Common myeloid progenitor, CD34-positive (primary cell): ENCODE results near the gene PAQR7.
"Not testable (repeated sequence)": the region's sequence is repeated elsewhere in the genome, so short reads cannot be mapped to it uniquely, and the experiment has no call there.

ENCODE experiments used
- CTCF ChIA-PET: fragments of 350-600 bp; sonication (Branson Sonifier 250); formaldehyde crosslinking; loops from one replicate; lab custom pipeline; 2021; ENCODE audit warnings: antibody characterized with exemption; lab: Charles Lee
- POLR2A ChIA-PET: fragments of 350-600 bp; sonication (Branson Sonifier 250); formaldehyde crosslinking; loops from one replicate; lab custom pipeline; 2021; ENCODE audit warnings: antibody characterized with exemption; lab: Charles Lee
- DNase-seq, 3 donors: peaks; one replicate each; pipeline versions ENCODE4 v3.0.0 to v3.0.0-alpha.2; 2013
- H3K27ac ChIP-seq, 2 experiments: 1 replicate in 1 of 2; 2 replicates in 1 of 2; pipeline ENCODE4 v1.7.0; 2013; ENCODE audit warnings: inconsistent platforms in 2 of 2, low read length in 2 of 2, mild to moderate bottlenecking in 2 of 2, low read depth in 1 of 2, moderate library complexity in 1 of 2; ENCODE audit not compliant: severe bottlenecking in 2 of 2, insufficient read depth in 1 of 2, poor library complexity in 1 of 2
- H3K27me3 ChIP-seq, 5 experiments: replicated peaks in 2 of 5; 1 replicate in 3 of 5; 2 replicates in 2 of 5; pipeline versions ENCODE4 v1.6.1 to v1.7.0; 2013; ENCODE audit warnings: low read length in 4 of 5, mild to moderate bottlenecking in 2 of 5, moderate library complexity in 2 of 5, inconsistent platforms in 1 of 5; ENCODE audit not compliant: insufficient read depth in 5 of 5, control insufficient read depth in 4 of 5
- H3K36me3 ChIP-seq, 4 experiments: 1 replicate in 2 of 4; 2 replicates in 2 of 4; pipeline versions ENCODE4 v1.6.1 to v1.7.0; 2013; ENCODE audit warnings: low read length in 3 of 4, control low read depth in 1 of 4, mild to moderate bottlenecking in 1 of 4; ENCODE audit not compliant: control insufficient read depth in 4 of 4, insufficient read depth in 4 of 4
- H3K4me1 ChIP-seq, 4 experiments: 1 replicate in 3 of 4; 2 replicates in 1 of 4; pipeline versions ENCODE4 v1.6.1 to v1.7.1; 2013; ENCODE audit warnings: low read length in 3 of 4, mild to moderate bottlenecking in 3 of 4, control low read depth in 1 of 4, inconsistent platforms in 1 of 4, moderate library complexity in 1 of 4; ENCODE audit not compliant: control insufficient read depth in 4 of 4, insufficient read depth in 4 of 4; ENCODE audit errors: control extremely low read depth in 1 of 4
- H3K4me3 ChIP-seq, 7 experiments: 1 replicate in 4 of 7; 2 replicates in 3 of 7; pipeline versions ENCODE4 v1.5.1 to v1.7.0; 2013; ENCODE audit warnings: mild to moderate bottlenecking in 7 of 7, low read length in 6 of 7, moderate library complexity in 6 of 7, inconsistent platforms in 2 of 7, low read depth in 2 of 7, control low read depth in 1 of 7; ENCODE audit not compliant: insufficient read depth in 4 of 7, control insufficient read depth in 1 of 7; ENCODE audit errors: extremely low read depth in 1 of 7
- H3K9me3 ChIP-seq, 5 experiments: 1 replicate in 4 of 5; 2 replicates in 1 of 5; pipeline versions ENCODE4 v1.6.1 to v1.7.1; 2013; ENCODE audit warnings: low read length in 4 of 5, mild to moderate bottlenecking in 2 of 5, inconsistent platforms in 1 of 5, low read depth in 1 of 5, moderate library complexity in 1 of 5; ENCODE audit not compliant: control insufficient read depth in 4 of 5, insufficient read depth in 2 of 5; ENCODE audit errors: control extremely low read depth in 1 of 5
- WGBS: methylation state at CpG from one replicate; pipeline ENCODE4 v1.1.5; 2013; ENCODE audit not compliant: insufficient coverage; 5-methylcytosine and 5-hydroxymethylcytosine counted together

Gene PAQR7

GRCh38 chr1:25843483-25843882, 32.0 kb downstream of the PAQR7 start:
- H3K9me3 ChIP-seq: peaks cover 0 to 3% (median 0%) of the 10 kb centered on the region in 5 experiments
- ChIA-PET POLR2A (no interaction called here), CTCF (interaction anchor here (0.9 to 4.8 kb wide), 3 partner anchors 8 to 19 kb away, joined by 3 to 22 read pairs (median 4); no protein-coding TSS in a partner anchor)
- WGBS: no CpG with 5 or more reads among the region's 3 CpGs
- DNase-seq: peak in 1 of 3 donors; percentile 20
- no peak overlapping the region for H3K4me3 ChIP-seq
- peaks cover 0 to 10% (median under 1%) of the 10 kb centered on the region in 4 experiments for H3K4me1 ChIP-seq
- no peak overlapping the region for H3K27ac ChIP-seq
- H3K36me3 ChIP-seq: no peaks in the 10 kb centered on the region
- H3K27me3 ChIP-seq: no peaks in the 10 kb centered on the region

DNA sequence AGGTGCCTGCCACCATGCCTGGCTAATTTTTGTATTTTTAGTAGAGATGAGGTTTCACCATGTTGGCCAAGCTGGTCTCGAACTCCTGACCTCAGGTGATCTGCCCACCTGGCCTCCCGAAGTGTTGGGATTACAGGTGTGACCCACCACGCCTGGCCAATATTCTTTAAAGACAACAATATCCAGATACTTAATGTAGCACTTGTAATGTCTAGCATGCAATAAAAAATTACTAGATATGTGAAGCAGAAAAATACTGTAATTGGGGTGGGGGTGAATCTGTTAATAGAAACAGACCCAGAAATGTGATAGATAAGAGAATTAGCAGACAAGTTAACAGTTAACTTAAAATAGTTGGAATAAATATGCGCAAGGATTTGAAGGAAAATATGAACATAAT, 35.7 kb downstream of the PAQR7 start:
- POLR2A ChIA-PET, H3K27ac ChIP-seq, H3K4me1 ChIP-seq, H3K9me3 ChIP-seq, DNase-seq, H3K4me3 ChIP-seq, H3K27me3 ChIP-seq: not testable (repeated sequence)
- H3K36me3 ChIP-seq: peaks cover 8 to 24% (median 9%) of the 10 kb centered on the region in 4 experiments
- 100% methylated on average over 1 of the region's 4 CpGs for WGBS
- CTCF ChIA-PET: interaction anchor here (0.8 to 1.4 kb wide), 3 partner anchors 9 to 41 kb away, joined by 3 to 4 read pairs (median 3); no protein-coding TSS in a partner anchor

DNA sequence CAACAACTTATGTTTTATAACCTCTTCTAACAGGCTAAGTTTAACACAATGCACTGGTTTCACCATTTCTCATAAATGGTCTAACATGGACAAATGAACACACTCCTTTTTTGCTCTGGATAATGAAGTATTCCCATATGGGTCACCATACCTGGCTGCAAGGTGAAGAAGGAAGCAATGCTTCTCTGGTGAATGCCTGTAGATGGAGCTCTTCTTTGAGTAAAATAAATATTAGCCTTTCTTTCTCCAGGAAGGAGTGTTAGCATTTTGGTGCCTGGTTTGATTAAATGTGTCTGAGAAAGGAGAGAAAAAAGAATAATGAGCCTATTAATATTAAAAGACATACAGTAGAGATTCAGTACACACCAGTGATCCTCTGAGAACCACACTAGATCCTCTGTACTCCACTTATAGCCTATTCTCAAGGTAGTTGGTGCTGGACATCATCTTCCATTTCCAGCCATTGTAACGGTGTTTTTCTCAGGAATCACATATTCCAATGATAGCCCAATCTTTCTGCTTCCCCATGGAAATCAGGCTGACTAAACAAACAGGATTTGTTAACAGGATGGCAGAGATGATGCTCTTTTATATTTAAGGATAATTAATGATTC, 38.1 kb downstream of the PAQR7 start:
- Histone ChIP-seq H3K36me3 (peaks cover 9 to 44% (median 23%) of the 10 kb centered on the region in 4 experiments), H3K4me1 (peaks cover 4 to 11% (median 9%) of the 10 kb centered on the region in 4 experiments), H3K27me3 (no peaks in the 10 kb centered on the region), H3K27ac (no peak overlapping the region), H3K9me3 (peaks cover 0 to 3% (median 0%) of the 10 kb centered on the region in 5 experiments), H3K4me3 (no peak overlapping the region)
- POLR2A ChIA-PET: no interaction called here
- CTCF ChIA-PET: interaction anchor here (0.7 to 1.3 kb wide), 5 partner anchors 9 to 61 kb away, joined by 3 to 6 read pairs (median 4); no protein-coding TSS in a partner anchor
- no CpG with 5 or more reads among the region's 1 CpG for WGBS
- DNase-seq: peak in 1 of 3 donors; percentile 41

DNA sequence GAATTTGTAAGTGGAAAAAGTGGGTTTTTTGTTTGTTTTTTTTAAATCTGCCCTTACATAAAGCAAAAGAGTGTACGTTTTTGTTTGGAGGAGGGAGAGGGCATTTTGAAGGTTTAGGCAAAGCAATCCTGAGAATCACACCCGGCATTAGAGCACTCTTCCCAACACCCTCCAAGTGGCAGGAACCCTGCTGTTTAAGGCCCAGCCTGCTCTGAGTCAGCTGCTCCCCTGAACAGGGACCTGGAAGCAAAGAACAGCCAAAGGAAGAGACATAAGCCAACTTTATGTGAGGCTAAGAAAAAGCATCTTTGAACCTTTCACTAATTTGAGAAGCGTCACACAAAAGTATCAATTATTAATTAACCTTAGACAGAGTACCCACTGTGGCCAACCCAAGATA, 38.8 kb downstream of the PAQR7 start:
- Histone ChIP-seq H3K4me3 (no peak overlapping the region), H3K27ac (no peak overlapping the region), H3K4me1 (peaks cover 9 to 18% (median 16%) of the 10 kb centered on the region in 4 experiments), H3K36me3 (peaks cover 9 to 48% (median 25%) of the 10 kb centered on the region in 4 experiments), H3K27me3 (no peaks in the 10 kb centered on the region), H3K9me3 (peaks cover 0 to 3% (median 0%) of the 10 kb centered on the region in 5 experiments)
- DNase-seq: no peak
- WGBS: no CpG with 5 or more reads among the region's 3 CpGs
- POLR2A ChIA-PET: no interaction called here
- CTCF ChIA-PET: interaction anchor here (1.0 to 1.3 kb wide), 3 partner anchors 12 to 62 kb away, joined by 3 to 5 read pairs (median 4); no protein-coding TSS in a partner anchor

DNA sequence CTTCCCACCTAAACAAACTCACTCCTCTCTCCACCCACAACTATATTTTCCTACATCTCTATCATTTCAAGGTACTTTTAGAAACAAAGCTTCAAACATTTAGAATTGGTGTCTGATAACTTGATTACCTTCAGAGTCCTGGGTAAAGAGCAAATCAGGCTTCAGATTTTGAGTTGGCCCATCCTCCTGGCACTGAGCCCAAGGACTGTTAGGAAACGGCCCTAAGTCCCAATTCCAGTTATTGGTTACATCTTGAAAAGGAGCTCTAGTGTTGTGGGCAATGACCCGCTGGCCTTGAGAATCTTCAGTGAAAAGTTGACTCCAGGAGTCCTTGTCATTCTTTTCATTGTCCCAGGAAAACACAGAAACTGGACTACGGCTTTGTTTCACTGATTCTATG, 40.6 kb downstream of the PAQR7 start:
- H3K27ac ChIP-seq: no peak overlapping the region
- no peaks in the 10 kb centered on the region for H3K27me3 ChIP-seq
- POLR2A ChIA-PET: no interaction called here
- H3K9me3 ChIP-seq: no peaks in the 10 kb centered on the region
- H3K4me1 ChIP-seq: peaks cover 15 to 32% (median 22%) of the 10 kb centered on the region in 4 experiments
- DNase-seq: no peak
- H3K4me3 ChIP-seq: no peak overlapping the region
- 100% methylated on average over 3 of the region's 3 CpGs for WGBS
- H3K36me3 ChIP-seq: peaks cover 19 to 66% (median 36%) of the 10 kb centered on the region in 4 experiments
- CTCF ChIA-PET: interaction anchor here (0.7 to 1.2 kb wide), 5 partner anchors 9 to 200 kb away, joined by 3 read pairs; partner anchors contain the start of gene PAFAH2

DNA sequence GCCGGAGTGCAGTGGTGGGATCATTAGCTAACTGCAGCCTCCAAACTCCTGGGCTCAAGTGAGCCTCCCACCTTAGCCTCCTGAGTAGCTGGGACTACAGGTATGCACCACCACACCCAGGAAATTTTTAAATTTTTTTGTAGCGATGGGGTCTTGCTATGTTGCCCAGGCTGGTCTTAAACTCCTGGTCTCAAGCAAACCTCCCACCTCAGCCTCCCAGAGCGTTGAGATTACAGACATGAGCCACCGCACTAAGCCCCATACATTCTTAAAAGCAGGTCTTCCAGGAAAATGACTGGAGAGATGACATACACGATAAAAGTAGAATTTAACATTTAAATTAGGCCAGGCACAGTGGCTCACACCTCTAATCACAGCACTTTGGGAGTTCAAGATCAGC, 42.4 kb downstream of the PAQR7 start:
- peaks cover 27 to 84% (median 52%) of the 10 kb centered on the region in 4 experiments for H3K36me3 ChIP-seq
- POLR2A ChIA-PET: no interaction called here

More for the DNA sequence above, 42.4 kb downstream of the PAQR7 start:
- H3K9me3 ChIP-seq: no peaks in the 10 kb centered on the region
- H3K27ac ChIP-seq: no peak overlapping the region
- CTCF ChIA-PET: interaction anchor here (0.9 to 5.4 kb wide), 4 partner anchors 9 to 62 kb away, joined by 3 to 22 read pairs (median 8); no protein-coding TSS in a partner anchor
- no peak overlapping the region for H3K4me3 ChIP-seq
- peaks cover 15 to 32% (median 22%) of the 10 kb centered on the region in 4 experiments for H3K4me1 ChIP-seq
- H3K27me3 ChIP-seq: no peaks in the 10 kb centered on the region
- 96% methylated on average over 3 of the region's 5 CpGs for WGBS
- no peak for DNase-seq
